ENCODE data around the gene ITGAE.
"Not testable (repeated sequence)": the region's sequence is repeated elsewhere in the genome, so short reads cannot be mapped to it uniquely, and the experiment has no call there.

ITGAE gene

GRCh38 chr17:3712811-3713463 is 88.1 kb downstream of the ITGAE start:
- Histone ChIP-seq H3K4me3 (ENCODE audit: low read length, poor library complexity, severe bottlenecking) (peak overlapping the region; percentile 5), H3K27me3 (ENCODE audit: insufficient read depth, low read length, poor library complexity, severe bottlenecking) (no peaks in the 10 kb centered on the region), H3K36me3 (ENCODE audit: insufficient read depth, low read length) (peaks cover 23% of the 10 kb centered on the region; the same call in 1 of the 2 replicates), H3K4me2 (ENCODE audit: low read depth, low read length, poor library complexity, severe bottlenecking) (peak overlapping the region; percentile 56), H3F3A (ENCODE audit: low read depth) (peaks cover 18% of the 10 kb centered on the region; the same call in 1 of the 2 replicates), H3K9me3 (ENCODE audit: insufficient read depth, low read depth, low read length) (no peaks in the 10 kb centered on the region), H2AFZ (ENCODE audit: low read length) (no peak overlapping the region), H3K9me2 (replicated peaks; ENCODE audit: low read depth, low read length) (no peaks in the 10 kb centered on the region), H3K9ac (ENCODE audit: low read depth, low read length, poor library complexity, severe bottlenecking) (peak overlapping the region; percentile 74), H3K4me1 (ENCODE audit: insufficient read depth, low read length, poor library complexity, severe bottlenecking) (peaks cover 50% of the 10 kb centered on the region), H4K20me1 (ENCODE audit: insufficient read depth, low read length, poor library complexity, severe bottlenecking) (no peaks in the 10 kb centered on the region), H3K79me2 (ENCODE audit: insufficient read depth, low read length) (0 out of 2 replicates have a peak, but pooled peaks cover 4% of the 10 kb centered on the region)
- TF ChIP-seq EZH2phosphoT487 (IDR thresholded peaks at IDR 0.05; ENCODE audit: borderline replicate concordance) (no peak), CTCF (conservative IDR thresholded peaks at IDR 0.05; ENCODE audit: low read length) (no peak)

- TF ChIP-seq CTCF (conservative IDR thresholded peaks at IDR 0.05; ENCODE audit: low read length) (no peak), EZH2phosphoT487 (IDR thresholded peaks at IDR 0.05; ENCODE audit: borderline replicate concordance) (no peak)
- Histone ChIP-seq H3K4me2 (ENCODE audit: low read depth, low read length, poor library complexity, severe bottlenecking) (peak overlapping the region; percentile 56), H2AFZ (ENCODE audit: low read length) (peak overlapping the region; percentile 47; the same call in 1 of the 2 replicates), H3K4me3 (ENCODE audit: low read length, poor library complexity, severe bottlenecking) (peak overlapping the region; percentile 40), H3K9ac (ENCODE audit: low read depth, low read length, poor library complexity, severe bottlenecking) (peak overlapping the region; percentile 74), H3K79me2 (ENCODE audit: insufficient read depth, low read length) (0 out of 2 replicates have a peak, but pooled peaks cover 4% of the 10 kb centered on the region), H3K9me2 (replicated peaks; ENCODE audit: low read depth, low read length) (no peaks in the 10 kb centered on the region), H3K9me3 (ENCODE audit: insufficient read depth, low read depth, low read length) (no peaks in the 10 kb centered on the region), H3K36me3 (ENCODE audit: insufficient read depth, low read length) (peaks cover 12% of the 10 kb centered on the region; the same call in 1 of the 2 replicates), H3F3A (ENCODE audit: low read depth) (peaks cover 18% of the 10 kb centered on the region; the same call in 1 of the 2 replicates), H4K20me1 (ENCODE audit: insufficient read depth, low read length, poor library complexity, severe bottlenecking) (no peaks in the 10 kb centered on the region), H3K27me3 (ENCODE audit: insufficient read depth, low read length, poor library complexity, severe bottlenecking) (no peaks in the 10 kb centered on the region), H3K4me1 (ENCODE audit: insufficient read depth, low read length, poor library complexity, severe bottlenecking) (peaks cover 44% of the 10 kb centered on the region)
These were observed 90.0 kb downstream of the ITGAE start for GRCh38 chr17:3710951-3711383.

- H3K27me3 ChIP-seq (ENCODE audit: insufficient read depth, low read length, poor library complexity, severe bottlenecking), result no peaks in the 10 kb centered on the region
- H3K79me2 ChIP-seq (ENCODE audit: insufficient read depth, low read length), result 0 out of 2 replicates have a peak, but pooled peaks cover 4% of the 10 kb centered on the region
- H2AFZ ChIP-seq (ENCODE audit: low read length), result no peak overlapping the region
- 0 out of 2 replicates have a peak, but pooled peaks cover 2% of the 10 kb centered on the region for H3K36me3 ChIP-seq (ENCODE audit: insufficient read depth, low read length)
- peaks cover 29% of the 10 kb centered on the region for H3K4me1 ChIP-seq (ENCODE audit: insufficient read depth, low read length, poor library complexity, severe bottlenecking)
- no peaks in the 10 kb centered on the region for H4K20me1 ChIP-seq (ENCODE audit: insufficient read depth, low read length, poor library complexity, severe bottlenecking)
- no peak overlapping the region for H3K4me2 ChIP-seq (ENCODE audit: low read depth, low read length, poor library complexity, severe bottlenecking)
- peaks cover 18% of the 10 kb centered on the region; the same call in 1 of the 2 replicates for H3F3A ChIP-seq (ENCODE audit: low read depth)
- no peak overlapping the region for H3K9ac ChIP-seq (ENCODE audit: low read depth, low read length, poor library complexity, severe bottlenecking)
- no peak for TF ChIP-seq EZH2phosphoT487 (IDR thresholded peaks at IDR 0.05; ENCODE audit: borderline replicate concordance)
- no peaks in the 10 kb centered on the region for H3K9me2 ChIP-seq (replicated peaks; ENCODE audit: low read depth, low read length)
- H3K9me3 ChIP-seq (ENCODE audit: insufficient read depth, low read depth, low read length), result no peaks in the 10 kb centered on the region
- no peak overlapping the region for H3K4me3 ChIP-seq (ENCODE audit: low read length, poor library complexity, severe bottlenecking)
These were observed 92.6 kb downstream of the ITGAE start for GRCh38 chr17:3708366-3708765.

- not testable (repeated sequence) for H3K27me3 ChIP-seq (ENCODE audit: insufficient read depth, low read length, poor library complexity, severe bottlenecking); H4K20me1 ChIP-seq (ENCODE audit: insufficient read depth, low read length, poor library complexity, severe bottlenecking); H3K79me2 ChIP-seq (ENCODE audit: insufficient read depth, low read length); H3K4me2 ChIP-seq (ENCODE audit: low read depth, low read length, poor library complexity, severe bottlenecking); H3K36me3 ChIP-seq (ENCODE audit: insufficient read depth, low read length); H3K4me3 ChIP-seq (ENCODE audit: low read length, poor library complexity, severe bottlenecking); H2AFZ ChIP-seq (ENCODE audit: low read length); H3K9me3 ChIP-seq (ENCODE audit: insufficient read depth, low read depth, low read length); H3F3A ChIP-seq (ENCODE audit: low read depth); H3K4me1 ChIP-seq (ENCODE audit: insufficient read depth, low read length, poor library complexity, severe bottlenecking); H3K9me2 ChIP-seq (replicated peaks; ENCODE audit: low read depth, low read length); H3K9ac ChIP-seq (ENCODE audit: low read depth, low read length, poor library complexity, severe bottlenecking)
These were observed 95.3 kb downstream of the ITGAE start for GRCh38 chr17:3705718-3705984.

Measured in Loucy (cell line).